ENCODE data around the gene PDCD1LG2.
"Not testable (repeated sequence)": the region's sequence is repeated elsewhere in the genome, so short reads cannot be mapped to it uniquely, and the experiment has no call there.

PDCD1LG2 gene

DNA sequence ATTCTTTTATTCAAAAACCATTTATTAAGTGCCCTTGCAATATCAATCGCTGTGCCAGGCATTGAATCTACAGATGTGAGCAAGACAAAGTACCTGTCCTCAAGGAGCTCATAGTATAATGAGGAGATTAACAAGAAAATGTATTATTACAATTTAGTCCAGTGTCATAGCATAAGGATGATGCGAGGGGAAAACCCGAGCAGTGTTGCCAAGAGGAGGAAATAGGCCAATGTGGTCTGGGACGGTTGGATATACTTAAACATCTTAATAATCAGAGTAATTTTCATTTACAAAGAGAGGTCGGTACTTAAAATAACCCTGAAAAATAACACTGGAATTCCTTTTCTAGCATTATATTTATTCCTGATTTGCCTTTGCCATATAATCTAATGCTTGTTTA, 41.5 kb upstream of the PDCD1LG2 start:
- H3K4me3 ChIP-seq (replicated peaks; ENCODE audit: insufficient read depth, low read length) = no peak overlapping the region
- no peaks in the 10 kb centered on the region for H3K27me3 ChIP-seq (ENCODE audit: insufficient read depth, poor library complexity, severe bottlenecking)
- no peak for DNase-seq (ENCODE audit: low read depth in 1 of 2, low spot score in 1 of 2)
- no peak overlapping the region for H3K27ac ChIP-seq (replicated peaks)
- TF ChIP-seq REST (IDR thresholded peaks at IDR 0.05; ENCODE audit: insufficient replicate concordance, low read depth) (no peak), GABPA (IDR thresholded peaks at IDR 0.05; ENCODE audit: low read depth) (no peak), SPI1 (IDR thresholded peaks at IDR 0.05; ENCODE audit: borderline replicate concordance, low read depth) (no peak), POLR2AphosphoS5 (IDR thresholded peaks at IDR 0.05; ENCODE audit: low read depth) (no peak)
- TF ChIP-seq, protein P1, sequence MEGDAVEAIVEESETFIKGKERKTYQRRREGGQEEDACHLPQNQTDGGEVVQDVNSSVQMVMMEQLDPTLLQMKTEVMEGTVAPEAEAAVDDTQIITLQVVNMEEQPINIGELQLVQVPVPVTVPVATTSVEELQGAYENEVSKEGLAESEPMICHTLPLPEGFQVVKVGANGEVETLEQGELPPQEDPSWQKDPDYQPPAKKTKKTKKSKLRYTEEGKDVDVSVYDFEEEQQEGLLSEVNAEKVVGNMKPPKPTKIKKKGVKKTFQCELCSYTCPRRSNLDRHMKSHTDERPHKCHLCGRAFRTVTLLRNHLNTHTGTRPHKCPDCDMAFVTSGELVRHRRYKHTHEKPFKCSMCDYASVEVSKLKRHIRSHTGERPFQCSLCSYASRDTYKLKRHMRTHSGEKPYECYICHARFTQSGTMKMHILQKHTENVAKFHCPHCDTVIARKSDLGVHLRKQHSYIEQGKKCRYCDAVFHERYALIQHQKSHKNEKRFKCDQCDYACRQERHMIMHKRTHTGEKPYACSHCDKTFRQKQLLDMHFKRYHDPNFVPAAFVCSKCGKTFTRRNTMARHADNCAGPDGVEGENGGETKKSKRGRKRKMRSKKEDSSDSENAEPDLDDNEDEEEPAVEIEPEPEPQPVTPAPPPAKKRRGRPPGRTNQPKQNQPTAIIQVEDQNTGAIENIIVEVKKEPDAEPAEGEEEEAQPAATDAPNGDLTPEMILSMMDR (IDR thresholded peaks at IDR 0.05; ENCODE audit: insufficient read depth, low read length) = no peak

- Histone ChIP-seq H3K4me3 (replicated peaks; ENCODE audit: insufficient read depth, low read length) (no peak overlapping the region), H3K27me3 (ENCODE audit: insufficient read depth, poor library complexity, severe bottlenecking) (no peaks in the 10 kb centered on the region), H3K27ac (replicated peaks) (no peak overlapping the region)
- DNase-seq (ENCODE audit: low read depth in 1 of 2, low spot score in 1 of 2) = no peak
- TF ChIP-seq POLR2AphosphoS5 (IDR thresholded peaks at IDR 0.05; ENCODE audit: low read depth) = no peak
- TF ChIP-seq, protein P1 (IDR thresholded peaks at IDR 0.05; ENCODE audit: insufficient read depth, low read length) = no peak
- no peak for TF ChIP-seq SPI1 (IDR thresholded peaks at IDR 0.05; ENCODE audit: borderline replicate concordance, low read depth)
- TF ChIP-seq GABPA (IDR thresholded peaks at IDR 0.05; ENCODE audit: low read depth) = no peak
- TF ChIP-seq REST (IDR thresholded peaks at IDR 0.05; ENCODE audit: insufficient replicate concordance, low read depth) = no peak
These were observed 40.2 kb upstream of the PDCD1LG2 start for GRCh38 chr9:5470122-5470521.

- Histone ChIP-seq H3K27ac (replicated peaks) (no peak overlapping the region), H3K27me3 (ENCODE audit: insufficient read depth, poor library complexity, severe bottlenecking) (no peaks in the 10 kb centered on the region), H3K4me3 (replicated peaks; ENCODE audit: insufficient read depth, low read length) (no peak overlapping the region)
- DNase-seq (ENCODE audit: low read depth in 1 of 2, low spot score in 1 of 2) = no peak
- TF ChIP-seq GABPA (IDR thresholded peaks at IDR 0.05; ENCODE audit: low read depth) (no peak), SPI1 (IDR thresholded peaks at IDR 0.05; ENCODE audit: borderline replicate concordance, low read depth) (no peak), POLR2AphosphoS5 (IDR thresholded peaks at IDR 0.05; ENCODE audit: low read depth) (no peak), REST (IDR thresholded peaks at IDR 0.05; ENCODE audit: insufficient replicate concordance, low read depth) (no peak)
- TF ChIP-seq, protein P1 (IDR thresholded peaks at IDR 0.05; ENCODE audit: insufficient read depth, low read length) = no peak
These were observed 39.5 kb upstream of the PDCD1LG2 start for GRCh38 chr9:5470816-5471215.

DNA sequence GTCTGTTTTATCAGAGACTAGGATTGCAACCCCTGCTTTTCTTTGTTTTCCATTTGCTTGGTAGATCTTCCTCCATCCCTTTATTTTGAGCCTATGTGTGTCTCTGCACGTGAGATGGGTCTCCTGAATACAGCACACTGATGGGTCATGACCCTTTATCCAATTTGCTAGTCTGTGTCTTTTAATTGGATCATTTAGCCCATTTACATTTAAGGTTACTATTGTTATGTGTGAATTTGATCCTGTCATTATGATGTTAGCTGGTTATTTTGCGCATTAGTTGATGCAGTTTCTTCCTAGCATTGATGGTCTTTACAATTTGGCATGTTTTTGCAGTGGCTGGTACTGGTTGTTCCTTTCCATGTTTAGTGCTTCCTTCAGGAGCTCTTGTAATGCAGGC, 34.7 kb upstream of the PDCD1LG2 start:
- H3K27ac ChIP-seq (replicated peaks); H3K27me3 ChIP-seq (ENCODE audit: insufficient read depth, poor library complexity, severe bottlenecking); DNase-seq (ENCODE audit: low read depth in 1 of 2, low spot score in 1 of 2); H3K4me3 ChIP-seq (replicated peaks; ENCODE audit: insufficient read depth, low read length): not testable (repeated sequence)

Measured in HL-60 (cell line).